ENCODE results near the gene PHKB.

PHKB gene

GRCh38 chr16:47699106-47699505, 238.0 kb downstream of the PHKB start:
- peak; percentile 26 for DNase-seq

- DNase-seq, result no peak
Observed at GRCh38 chr16:47700857-47701587, 239.9 kb downstream of the PHKB start.

GRCh38 chr16:47705266-47705665, 244.1 kb downstream of the PHKB start:
- no peak for DNase-seq

GRCh38 chr16:47711809-47712208, 250.7 kb downstream of the PHKB start:
- DNase-seq, result no peak

- peak; percentile 23 for DNase-seq
Observed at GRCh38 chr16:47712276-47713224, 251.4 kb downstream of the PHKB start.

GRCh38 chr16:47713225-47713595, 252.1 kb downstream of the PHKB start:
- DNase-seq, result peak; percentile 64

- no peak for DNase-seq
Observed at GRCh38 chr16:47715442-47716083, 254.4 kb downstream of the PHKB start.

- DNase-seq, result no peak
Observed at GRCh38 chr16:47716571-47716970, 255.4 kb downstream of the PHKB start.

- DNase-seq, result no peak
Observed at GRCh38 chr16:47719713-47720112, 258.6 kb downstream of the PHKB start.

- DNase-seq, result no peak
Observed at GRCh38 chr16:47721006-47721637, 260.0 kb downstream of the PHKB start.

- no peak for DNase-seq
Observed at GRCh38 chr16:47722046-47722445, 260.9 kb downstream of the PHKB start.

- DNase-seq, result no peak
Observed at GRCh38 chr16:47724115-47724785, 263.1 kb downstream of the PHKB start.

GRCh38 chr16:47725188-47725695, 264.1 kb downstream of the PHKB start:
- no peak for DNase-seq

GRCh38 chr16:47726031-47726675, 265.0 kb downstream of the PHKB start:
- no peak for DNase-seq

- no peak for DNase-seq
Observed at GRCh38 chr16:47727131-47727530, 266.0 kb downstream of the PHKB start.

- no peak for DNase-seq
Observed at GRCh38 chr16:47728205-47728604, 267.1 kb downstream of the PHKB start.

GRCh38 chr16:47729701-47730100, 268.6 kb downstream of the PHKB start:
- no peak for DNase-seq

- DNase-seq, result no peak
Observed at GRCh38 chr16:47731252-47731651, 270.1 kb downstream of the PHKB start.

- no peak for DNase-seq
Observed at GRCh38 chr16:47732122-47732521, 271.0 kb downstream of the PHKB start.

GRCh38 chr16:47732523-47733111, 271.5 kb downstream of the PHKB start:
- no peak for DNase-seq
